ENCODE data around the gene NGLY1.

GRCh38 chr3:25683410-25683809 is 99.8 kb downstream of the NGLY1 start:
- TF ChIP-seq POLR2A (IDR thresholded peaks at IDR 0.05) (no peak), CTCF (IDR thresholded peaks at IDR 0.05) (no peak)
